Activated T-helper 1 cell treated with anti-CD3 and anti-CD28 coated beads, Interleukin-2, amount 50 U/mL, for 16 hours (primary cell): ENCODE data around the gene CASR.
A peak's percentile ranks its signal among the peaks of the same experiment; 100 is the strongest.

Experiments used
- DNase-seq, 2 donors: peaks; one replicate each; pipeline ENCODE4 v3.0.0-alpha.2; 2020; ENCODE audit warnings: low read depth in 1 of 2, low spot score in 1 of 2

CASR gene

DNA sequence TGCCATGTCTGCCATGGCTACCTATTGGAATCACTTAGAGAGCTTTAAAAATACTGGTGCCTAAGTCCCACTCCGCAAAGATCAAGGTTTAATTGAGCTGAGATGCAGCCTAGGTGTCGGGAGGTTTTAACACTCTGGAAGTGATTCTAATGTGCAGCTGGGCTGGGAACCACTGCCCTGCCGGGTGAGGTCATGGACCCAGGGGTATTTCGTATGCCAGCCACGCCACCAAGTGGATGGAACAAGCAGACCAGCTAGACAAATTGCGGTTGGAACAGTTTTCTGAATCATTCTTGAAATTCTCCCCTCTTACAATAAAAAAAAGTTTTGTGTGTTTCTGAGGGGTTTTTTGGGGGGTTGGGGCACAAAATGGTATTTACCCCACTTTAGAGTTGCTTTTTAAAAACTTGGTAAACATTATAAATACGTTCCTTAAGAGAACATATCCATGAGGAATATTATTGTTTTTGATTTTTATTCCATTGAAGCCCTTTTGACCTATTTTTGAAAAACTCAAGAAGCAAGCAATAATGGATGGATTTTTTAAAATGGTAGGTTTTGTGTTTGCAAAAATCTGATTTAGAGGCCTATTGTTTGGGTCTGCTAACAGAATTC is 75.4 kb downstream of the CASR start:
- DNase-seq = peak in 1 of 2 donors; percentile 9

DNA sequence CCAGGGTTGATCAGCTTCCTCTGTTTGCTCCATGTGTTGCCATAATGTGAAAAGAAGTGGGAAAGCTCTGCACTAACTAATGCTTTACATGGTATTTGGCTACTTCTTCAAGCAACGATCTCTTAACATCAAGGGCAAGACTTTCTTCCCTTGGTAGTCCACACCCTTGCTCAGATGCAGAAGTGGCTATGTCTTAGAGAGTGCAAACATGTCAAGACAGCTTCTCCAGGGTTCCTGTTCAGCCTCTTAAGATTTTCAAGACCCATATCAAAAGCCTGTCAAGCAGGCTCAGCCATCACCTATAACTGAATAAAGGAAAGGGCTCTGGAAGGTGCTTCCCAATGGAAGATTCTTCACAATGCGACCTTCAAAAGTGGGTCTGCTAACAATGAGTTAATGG is 76.7 kb downstream of the CASR start:
- no peak for DNase-seq

DNA sequence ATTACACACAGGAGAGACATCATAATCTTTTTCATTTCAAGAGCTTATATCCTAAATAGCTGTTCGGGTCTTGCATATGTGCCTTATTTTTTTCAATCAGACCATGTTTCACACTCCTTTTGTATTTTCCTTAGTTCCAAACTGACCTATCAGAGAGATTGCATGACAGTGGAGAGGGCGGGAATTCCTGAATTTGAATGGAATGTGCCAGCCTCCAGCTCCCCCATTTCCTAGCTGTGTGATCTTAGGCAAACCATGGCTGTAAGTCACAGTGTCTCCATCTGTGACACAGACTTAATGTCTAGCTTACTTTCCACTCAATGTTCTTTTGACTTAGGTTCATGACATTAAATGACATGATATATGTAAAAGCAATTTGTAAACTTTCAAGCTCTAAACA is 79.6 kb downstream of the CASR start:
- DNase-seq = no peak

DNA sequence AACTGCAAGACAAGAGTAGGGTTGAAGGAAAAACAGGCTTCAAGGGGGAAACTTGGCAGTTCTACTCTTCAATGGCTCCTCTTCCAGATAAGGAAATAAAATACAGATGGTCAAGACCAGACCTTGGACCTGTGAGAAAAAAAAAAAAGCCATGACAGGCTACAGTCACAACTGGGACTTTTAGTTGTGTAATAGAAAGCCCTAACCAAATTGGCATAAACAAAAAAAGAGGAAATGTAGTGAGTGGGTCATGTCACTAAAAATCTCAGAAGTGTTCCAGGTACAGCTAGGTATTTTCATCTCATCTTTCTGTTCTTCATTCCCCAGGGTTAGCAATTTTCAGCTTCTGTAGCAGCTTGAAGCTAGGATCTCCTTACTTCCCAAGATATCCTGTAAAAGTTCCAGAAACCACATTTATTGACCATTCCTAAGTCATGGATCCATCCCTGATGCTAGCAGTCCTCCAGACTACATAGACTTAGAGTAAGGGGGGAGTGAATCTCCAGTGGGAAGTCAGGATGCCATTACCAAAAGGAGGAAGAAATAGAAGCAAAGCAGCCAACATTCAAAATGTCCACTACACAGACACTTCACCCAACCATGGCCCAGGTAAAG is 80.6 kb downstream of the CASR start:
- DNase-seq = no peak

DNA sequence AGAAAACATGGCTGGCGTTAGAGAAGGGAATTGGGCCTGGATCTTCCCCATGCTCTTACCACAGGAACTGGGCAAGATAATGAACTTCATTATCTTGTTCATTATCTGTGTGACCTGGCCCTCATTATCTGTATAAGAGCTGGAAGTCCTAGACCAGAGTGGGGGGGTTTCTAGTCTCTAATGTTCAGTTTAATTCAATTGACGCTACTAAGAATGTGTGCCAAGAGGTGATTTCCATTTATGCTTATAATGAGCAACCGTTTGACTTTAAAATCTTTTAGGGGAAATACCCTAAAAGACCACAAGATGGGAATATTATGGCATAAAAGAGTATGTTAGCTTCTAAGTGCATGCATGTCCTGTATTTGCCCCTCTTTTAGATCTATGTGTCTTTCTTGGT is 82.5 kb downstream of the CASR start:
- no peak for DNase-seq

DNA sequence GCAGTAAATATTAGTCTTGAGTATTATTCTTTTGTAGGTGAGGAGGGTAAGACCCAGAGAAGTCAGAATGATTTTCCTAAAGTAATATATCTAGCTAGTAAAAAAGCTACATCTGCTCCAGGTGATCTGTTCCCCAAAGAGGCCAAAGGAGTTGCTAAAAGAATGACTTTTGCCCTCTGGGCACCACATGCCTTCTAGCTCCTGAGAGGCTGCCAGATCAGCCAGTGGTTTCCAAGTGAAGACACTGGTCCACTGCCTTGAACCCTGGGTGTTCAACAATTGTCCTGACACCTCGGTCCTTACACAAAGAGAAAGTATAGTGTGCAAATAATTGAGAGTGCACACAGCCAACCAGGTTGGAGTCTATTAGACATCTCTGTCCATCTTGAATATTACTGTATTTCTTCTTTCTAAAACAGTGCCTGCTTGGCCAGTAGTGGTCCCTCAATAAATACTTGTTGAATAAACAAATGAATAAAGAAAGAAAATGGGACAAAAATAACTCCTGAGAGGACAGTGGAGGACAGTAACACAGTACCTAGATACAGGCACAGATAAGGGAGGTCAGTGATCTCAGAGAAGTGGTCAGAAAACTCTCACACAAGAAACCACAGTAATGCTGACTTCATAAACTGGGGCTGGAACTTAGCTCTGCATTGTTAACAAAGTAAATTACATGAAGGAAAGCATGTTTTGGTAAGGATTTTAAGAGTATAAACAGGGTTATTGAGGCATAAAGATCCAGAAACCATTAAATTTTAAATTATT is 85.0 kb downstream of the CASR start:
- no peak for DNase-seq

DNA sequence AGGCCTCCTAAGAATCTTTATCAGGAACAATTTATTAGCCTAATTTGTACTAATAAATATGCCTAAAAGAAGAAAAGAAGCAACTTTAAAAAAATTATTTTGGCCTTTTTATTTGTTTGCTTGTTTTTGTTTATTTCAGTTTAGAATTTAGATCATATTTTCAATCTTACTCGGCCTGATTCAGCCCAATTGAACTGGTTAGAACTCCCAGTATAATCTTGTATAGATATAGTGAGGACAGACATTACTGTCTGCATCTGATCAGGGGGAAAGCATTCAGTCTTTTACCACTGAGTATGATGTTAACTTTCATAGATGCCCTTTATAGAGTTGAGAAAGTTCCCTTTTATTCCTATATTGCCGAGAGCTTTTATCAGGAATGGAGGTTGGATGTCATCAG is 85.6 kb downstream of the CASR start:
- no peak for DNase-seq

DNA sequence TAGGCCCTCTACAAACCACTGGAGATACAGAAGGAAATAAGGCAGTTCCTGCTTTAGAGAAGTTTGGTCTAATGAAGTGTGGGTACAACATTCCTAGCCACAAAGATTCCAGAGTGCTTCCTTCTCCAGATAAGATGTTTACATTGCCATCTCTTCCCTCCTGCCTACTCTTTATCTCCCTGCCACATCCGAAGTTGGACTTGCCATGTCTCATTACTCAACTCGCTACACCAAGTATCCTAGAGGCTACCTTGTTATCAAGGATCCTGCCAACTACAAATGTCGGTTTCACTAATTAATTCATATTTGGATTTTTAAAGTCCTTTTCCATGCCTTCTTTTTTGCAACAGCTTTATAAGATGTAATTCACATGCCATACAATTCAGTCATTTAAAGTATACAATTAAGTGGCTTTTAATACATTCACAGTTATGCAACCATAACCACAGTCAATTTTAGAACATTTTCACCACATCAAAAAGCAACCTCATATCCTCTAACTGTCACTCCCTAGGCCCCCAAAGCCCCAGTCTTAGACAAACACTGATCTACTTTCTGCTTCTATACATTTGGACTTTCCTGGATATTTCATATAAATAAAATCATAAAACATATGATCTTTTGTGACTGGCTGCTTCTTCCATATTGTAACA is 87.9 kb downstream of the CASR start:
- DNase-seq = no peak

DNA sequence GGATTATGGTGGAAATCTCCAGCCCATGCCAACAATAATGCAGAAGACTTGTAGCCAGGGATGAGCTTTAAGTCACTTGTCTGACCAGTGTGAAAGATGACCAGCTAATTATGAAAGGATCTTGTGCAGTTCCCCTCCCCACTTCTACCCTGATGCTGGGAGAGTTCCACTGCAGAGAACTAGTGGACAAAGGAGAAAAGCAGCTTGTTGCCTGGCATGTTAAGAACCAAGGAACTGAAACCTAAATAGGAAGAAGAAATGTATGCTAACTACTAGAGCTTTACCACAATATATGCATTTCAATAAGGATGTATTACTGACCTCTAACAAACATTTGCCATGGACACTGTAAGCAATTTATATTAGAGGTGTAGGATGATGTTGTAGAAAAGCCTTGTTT is 89.4 kb downstream of the CASR start:
- DNase-seq = no peak

DNA sequence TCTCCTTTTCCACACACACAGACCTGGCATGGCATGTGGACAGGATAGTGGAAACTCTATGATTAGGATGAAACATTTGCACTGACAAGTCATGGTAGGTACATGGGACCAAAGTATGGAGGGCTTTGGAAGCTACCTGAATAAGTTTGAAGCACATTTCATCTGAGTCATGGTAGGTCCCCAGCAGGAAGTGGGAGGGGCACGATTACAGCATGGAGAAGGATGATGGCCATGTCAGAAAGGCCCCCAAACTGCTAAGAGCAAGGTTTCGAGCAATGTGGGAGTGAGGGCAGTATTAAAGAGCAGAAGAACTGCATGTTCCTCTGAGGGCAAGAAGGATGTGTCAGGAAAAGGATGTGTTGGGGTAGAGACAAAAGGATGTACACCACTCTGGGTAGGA is 90.0 kb downstream of the CASR start:
- DNase-seq = no peak

DNA sequence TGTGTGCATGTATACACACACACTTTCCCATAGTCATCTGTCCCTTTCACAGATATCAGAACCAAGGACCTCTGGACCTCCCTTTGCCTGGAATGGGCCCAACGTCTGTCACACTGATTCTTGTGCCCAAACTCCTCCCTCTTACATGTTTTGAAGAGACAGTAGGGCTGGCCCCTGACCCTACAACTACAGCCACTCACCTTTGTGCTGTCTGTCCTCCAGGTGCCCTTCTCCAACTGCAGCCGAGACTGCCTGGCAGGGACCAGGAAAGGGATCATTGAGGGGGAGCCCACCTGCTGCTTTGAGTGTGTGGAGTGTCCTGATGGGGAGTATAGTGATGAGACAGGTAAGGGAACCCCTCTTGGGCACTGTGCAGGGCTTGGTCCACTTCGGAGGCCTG is 98.4 kb downstream of the CASR start:
- no peak for DNase-seq

DNA sequence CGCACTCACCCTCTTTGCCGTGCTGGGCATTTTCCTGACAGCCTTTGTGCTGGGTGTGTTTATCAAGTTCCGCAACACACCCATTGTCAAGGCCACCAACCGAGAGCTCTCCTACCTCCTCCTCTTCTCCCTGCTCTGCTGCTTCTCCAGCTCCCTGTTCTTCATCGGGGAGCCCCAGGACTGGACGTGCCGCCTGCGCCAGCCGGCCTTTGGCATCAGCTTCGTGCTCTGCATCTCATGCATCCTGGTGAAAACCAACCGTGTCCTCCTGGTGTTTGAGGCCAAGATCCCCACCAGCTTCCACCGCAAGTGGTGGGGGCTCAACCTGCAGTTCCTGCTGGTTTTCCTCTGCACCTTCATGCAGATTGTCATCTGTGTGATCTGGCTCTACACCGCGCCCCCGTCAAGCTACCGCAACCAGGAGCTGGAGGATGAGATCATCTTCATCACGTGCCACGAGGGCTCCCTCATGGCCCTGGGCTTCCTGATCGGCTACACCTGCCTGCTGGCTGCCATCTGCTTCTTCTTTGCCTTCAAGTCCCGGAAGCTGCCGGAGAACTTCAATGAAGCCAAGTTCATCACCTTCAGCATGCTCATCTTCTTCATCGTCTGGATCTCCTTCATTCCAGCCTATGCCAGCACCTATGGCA is 100.5 kb downstream of the CASR start:
- DNase-seq = no peak

DNA sequence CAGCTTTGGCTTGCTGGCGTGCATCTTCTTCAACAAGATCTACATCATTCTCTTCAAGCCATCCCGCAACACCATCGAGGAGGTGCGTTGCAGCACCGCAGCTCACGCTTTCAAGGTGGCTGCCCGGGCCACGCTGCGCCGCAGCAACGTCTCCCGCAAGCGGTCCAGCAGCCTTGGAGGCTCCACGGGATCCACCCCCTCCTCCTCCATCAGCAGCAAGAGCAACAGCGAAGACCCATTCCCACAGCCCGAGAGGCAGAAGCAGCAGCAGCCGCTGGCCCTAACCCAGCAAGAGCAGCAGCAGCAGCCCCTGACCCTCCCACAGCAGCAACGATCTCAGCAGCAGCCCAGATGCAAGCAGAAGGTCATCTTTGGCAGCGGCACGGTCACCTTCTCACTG is 101.0 kb downstream of the CASR start:
- DNase-seq = no peak

DNA sequence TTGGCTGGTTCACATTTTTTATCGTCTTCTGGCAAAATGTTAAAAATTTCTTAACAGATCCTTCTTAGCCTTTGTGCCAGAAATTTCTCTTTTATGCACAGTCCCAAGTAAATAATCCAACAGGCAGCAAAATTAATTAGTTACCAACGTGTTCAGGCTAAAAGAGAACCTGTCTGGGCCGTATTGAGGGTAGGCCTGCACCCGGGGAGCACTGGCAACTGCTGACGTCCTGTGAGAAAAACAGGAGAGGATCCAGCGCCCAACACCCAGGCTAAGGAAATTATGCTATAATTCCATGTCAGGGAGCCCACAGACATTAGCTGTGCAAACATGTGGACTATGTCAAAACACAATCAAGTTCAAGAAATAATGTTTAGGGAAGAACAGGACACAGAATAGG is 110.9 kb downstream of the CASR start:
- no peak for DNase-seq

DNA sequence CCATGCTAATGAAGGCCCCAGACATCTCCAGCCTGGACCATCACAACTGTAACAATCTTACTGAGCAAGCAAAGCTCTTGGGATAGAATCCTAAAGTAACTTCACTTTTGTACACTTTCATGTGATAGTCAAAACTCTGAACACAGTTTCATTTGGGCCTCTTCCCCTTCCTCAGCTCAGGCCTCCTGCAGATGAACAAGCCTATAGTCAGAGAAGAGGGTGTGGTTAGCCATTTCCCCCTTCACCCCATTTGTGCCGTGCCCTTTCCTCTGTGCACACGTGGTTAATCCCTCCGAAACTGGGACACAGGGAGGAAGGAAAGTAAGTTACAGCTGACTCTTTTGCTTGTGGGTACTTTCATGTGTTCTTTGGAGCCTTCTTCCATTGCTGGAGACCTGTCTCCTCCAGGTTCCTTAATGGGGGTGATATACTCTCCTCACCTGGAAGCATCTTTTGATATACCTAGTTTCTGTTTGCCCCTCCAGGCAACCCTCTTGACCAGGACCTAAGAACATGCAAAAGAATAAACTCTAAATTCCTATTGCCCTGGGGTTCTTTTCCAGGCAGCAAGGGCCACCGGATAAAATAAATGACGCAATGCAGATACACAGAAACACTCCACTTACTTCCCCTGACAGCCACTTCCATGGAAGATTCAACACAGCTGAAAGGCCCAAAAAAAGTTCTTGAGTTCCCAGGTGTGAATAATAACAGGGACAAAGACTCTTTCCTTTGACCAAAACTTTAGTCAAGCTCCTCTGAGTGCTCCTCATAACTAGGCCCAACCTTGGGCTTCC is 112.0 kb downstream of the CASR start:
- DNase-seq = no peak

DNA sequence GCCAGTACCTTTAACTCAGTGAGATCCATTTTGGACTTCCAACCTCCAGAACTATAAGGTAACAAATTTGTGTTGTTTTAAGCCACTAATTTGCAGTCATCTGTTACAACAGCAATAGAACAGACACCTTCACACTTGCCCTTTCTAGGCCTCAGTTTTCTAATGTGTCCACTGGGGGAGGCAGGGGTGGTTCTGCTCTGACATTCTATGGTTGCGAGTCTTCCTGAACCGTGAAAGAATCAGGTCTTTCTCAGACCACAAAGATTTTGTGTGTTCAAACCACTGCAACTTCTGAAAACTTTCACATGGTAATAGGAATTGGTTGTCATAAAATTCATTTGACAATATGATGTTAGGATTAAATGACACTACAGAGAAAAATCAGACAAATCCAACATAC is 114.8 kb downstream of the CASR start:
- DNase-seq = no peak

DNA sequence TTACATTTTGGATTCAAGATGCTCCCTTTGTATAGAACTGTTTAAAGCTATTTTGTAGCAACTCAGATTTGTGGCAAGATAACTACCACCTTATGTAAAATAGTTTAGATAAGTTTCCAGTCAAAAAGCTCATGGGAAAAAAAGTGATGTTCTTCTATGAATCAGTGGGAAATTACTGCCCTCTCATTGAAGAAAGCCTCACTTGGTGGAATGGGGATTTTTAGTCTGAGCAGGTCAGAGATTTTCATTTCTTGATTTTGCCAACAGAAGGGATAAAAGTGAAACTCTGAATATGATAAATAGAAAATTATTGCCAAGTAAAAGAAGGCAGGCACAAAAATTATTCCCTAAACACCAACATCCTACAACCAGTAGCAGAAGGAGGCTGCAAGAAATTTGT is 115.7 kb downstream of the CASR start:
- DNase-seq = no peak

DNA sequence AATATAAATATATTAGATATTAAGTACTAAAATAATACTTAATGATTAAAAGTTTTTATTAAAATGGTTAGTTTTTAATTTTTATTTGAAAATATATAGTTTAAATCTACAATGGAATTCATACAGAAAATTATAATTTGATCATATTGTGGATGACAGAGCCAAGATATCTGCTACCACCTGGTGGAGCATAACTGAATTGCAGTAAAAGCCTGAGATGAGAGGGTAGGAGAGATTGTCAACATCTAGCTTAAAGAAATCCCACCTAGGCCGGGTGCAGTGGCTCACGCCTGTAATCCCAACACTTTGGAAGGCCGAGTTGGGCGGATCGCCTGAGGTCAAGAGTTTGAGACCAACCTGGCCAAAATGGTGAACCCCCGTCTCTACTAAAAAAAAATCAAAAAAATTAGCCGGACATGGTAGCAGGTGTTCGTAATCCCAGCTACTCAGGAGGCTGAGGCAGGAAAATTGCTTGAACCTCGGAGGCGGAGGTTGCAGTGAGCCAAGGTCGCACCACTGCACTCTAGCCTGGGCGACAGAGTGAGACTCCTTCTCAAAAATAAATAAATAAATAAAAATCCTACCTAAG is 116.5 kb downstream of the CASR start:
- DNase-seq = no peak

DNA sequence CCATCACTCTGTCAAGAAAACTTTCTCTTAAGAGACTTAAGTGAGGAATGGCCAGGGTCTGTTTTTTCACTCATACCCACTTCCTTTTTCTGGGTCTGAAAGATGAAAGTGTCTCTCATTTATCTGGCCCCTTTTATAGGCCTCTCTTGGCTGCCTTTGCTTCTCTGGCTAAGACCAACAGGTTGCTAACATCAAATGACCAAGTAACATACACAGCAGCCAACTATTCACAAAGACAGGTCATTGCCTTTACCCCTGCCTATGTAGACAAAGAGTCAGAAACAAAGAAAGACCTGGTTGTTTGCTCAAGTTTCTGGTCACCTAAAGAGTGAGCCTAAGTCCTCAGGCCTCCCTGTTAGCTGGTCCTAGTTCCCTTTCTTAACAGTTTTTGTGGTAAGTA is 117.6 kb downstream of the CASR start:
- no peak for DNase-seq

DNA sequence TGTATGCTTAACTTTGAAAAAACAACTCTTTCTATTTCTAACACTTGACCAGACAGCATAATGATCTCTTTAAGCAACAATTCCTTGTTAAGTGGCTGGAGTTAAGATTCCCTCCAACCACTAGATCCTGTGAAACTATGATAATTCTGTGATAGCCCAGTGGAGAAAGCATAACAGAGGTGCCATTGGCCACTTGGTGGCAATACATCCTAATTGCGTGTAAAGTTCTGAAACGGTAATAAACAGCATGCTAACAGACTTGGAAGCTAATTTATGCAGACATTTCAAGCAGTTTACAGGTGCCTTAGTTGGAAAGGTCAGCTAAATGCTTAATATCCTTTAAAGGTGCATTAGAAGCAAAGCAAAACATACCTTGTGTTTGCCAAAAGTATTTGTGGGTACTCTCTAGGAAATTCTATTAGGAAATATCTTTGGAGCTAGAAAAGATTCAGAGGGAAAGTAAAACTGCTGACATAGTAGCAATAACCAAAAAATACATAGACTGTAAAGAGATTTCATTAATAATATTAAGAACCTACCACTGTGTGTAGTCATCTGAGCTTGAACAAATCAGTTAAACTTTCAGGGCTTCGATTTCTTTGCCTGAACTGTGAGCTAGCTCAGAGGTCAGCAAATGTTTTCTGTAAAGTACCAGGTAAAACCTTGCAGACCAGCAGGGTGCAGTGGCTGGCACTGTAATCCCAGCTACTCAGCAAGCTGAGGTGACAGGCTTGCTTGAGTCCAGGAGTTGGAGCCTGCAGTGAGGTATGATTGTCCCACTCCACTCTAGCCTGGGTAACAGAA is 122.6 kb downstream of the CASR start:
- DNase-seq = no peak
